HG03460 (cell line): ENCODE results near the gene ABCC11.

ENCODE experiments used
- ATAC-seq: cut with Tn5 transposase; IDR thresholded peaks from one replicate; pipeline ENCODE4 v1.9.1; 2021; ENCODE audit not compliant: unreplicated experiment

The ABCC11 gene

DNA sequence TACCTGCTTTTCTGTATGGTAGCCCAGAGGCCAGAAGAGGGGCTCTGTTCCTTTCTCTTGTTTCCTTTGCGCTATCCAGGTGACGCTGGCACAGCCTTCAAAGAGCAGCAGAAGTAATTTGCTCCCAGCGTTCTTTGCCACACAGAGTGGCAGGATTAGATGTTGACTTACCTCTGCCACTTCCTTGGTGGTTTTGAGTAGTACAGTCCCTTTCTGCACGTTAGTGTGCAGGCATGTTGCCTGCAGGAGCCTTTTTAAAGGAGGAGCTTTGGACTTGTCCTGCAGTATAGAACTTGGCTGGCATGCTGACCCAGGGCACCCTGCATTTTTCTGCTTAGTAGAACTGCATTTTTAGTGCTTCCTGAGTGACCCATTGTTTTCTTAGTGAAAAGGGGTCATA is at the start of gene ABCC11:
ABCC11 (minus strand) TSS at position 229 of the 400 bp plus-strand sequence. CDS start 15,618 bp downstream, outside the sequence.
- ATAC-seq = no peak

DNA sequence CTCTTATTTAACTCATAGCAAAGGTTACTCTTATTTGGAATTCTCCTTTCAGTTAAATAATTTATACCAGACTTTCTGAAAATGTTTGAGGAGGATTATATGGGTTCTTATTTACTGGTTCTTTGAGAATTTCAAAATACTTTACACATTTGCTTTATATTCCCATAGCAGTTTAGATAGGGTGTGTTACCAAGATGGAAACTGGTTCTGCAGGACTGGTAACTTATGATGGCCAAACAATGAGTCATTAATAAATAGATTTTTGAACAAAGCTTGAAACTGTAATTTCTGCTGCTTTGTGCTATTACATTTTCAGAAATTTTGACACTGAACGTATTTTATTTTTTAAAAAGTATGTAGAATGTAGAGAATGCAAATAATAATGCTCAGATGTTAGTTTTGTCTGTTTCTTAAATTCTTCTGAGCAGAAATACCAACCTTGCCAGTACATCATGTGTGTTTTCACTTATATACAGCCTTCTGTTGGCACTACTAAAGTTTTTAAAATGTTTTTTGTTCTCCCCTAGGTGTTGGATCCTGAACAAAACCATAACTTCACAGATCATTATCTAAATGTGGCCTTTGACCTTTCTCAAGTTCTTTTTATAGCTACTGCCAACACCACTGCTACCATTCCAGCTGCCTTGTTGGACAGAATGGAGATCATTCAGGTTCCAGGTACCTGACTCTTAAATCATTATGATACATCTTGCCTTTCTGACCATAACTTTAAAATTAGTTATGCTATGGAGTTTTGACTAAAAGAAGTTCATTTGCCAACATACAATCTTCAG is 48.3 kb upstream of the ABCC11 start:
- no peak for ATAC-seq

DNA sequence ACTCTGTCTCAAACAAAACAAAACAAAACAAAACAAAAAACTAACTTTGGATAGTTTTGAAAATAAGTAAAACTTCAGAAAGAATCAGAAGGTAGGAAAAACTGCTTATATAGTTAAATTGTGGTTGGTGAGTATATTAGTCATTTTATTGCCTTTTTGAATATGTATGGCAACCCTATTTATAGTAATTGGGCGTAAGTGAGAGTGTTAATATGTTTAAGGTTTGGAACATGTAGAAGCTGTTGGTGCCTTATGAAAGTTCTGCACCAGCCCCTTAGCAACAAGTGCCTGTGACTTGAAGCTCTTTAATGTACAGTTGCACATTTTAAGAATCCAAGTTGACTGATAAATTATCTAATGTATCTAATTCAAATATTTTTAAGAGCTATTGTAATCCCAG is 47.4 kb upstream of the ABCC11 start:
- no peak for ATAC-seq

DNA sequence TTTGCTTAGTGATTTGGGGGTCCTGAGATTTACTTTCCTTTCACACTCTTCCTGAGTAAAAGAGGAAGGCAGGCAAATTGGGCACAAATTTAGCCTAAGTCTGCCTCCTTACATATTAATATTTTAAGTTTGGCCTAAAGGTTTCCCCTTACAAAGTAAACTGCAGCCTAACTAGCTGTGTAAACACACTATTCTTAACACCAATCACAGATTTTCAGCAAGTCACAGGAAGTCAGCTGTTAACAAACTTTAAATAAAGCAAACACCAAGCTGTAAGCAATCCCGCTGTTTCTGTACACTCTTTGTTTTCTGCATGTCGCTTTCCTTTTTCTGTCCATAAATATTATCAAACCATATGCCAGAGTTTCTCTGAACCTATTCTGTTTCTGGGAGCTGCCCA is 45.1 kb upstream of the ABCC11 start:
- no peak for ATAC-seq

GRCh38 chr16:48291754-48292153 is 44.4 kb upstream of the ABCC11 start:
- ATAC-seq = no peak

DNA sequence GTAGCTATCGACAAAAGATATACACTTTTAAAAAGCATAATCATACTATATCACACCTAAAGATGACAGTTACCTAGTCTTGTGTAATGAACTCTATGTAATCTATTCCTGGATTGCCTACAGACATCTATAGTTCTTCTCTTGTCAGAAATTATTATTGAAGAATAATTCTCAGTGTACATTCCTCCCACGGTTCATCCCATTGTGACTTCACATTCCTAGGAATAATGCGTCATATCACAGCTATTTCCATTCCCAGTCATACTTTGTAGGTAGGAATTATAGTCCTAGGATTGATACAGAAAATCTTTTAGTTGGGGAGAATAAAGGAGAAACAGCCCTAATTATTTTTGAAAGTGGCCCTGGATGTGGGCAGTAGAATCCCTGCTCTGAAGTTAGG is 44.0 kb upstream of the ABCC11 start:
- no peak for ATAC-seq

- no peak for ATAC-seq
Observed at GRCh38 chr16:48287239-48287638, 39.9 kb upstream of the ABCC11 start.

DNA sequence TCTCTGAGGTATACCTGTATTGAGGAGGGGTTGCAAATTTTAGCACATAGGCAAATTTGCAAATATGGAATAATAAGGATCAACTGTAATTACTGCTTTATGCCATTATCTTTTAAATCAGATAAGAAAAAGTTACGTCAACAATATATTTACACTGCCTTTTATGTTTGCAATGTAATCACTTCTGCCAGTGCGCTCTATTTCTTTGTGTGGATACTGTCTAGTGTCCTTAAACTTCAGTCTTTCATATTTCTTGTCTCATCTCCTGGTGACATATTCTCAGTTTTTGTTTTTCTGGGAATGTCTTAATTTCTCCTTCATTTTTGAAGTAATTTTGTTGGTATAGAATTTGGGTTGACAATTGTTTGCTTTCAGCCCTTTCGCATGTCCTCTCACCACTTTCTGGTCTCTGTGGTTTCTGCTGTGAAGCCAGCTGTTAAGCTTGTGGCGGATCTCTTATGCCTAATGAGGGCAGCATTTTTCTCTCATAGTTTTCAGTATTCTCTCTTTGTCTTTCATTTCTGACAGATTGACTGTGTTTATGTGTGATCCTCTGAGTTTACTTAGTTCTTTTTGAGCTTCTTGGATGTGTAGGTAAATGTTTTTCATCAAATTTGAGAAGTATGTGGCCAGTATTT is 37.6 kb upstream of the ABCC11 start:
- peak; percentile 62 for ATAC-seq

GRCh38 chr16:48282636-48283263 is 35.4 kb upstream of the ABCC11 start:
- no peak for ATAC-seq

DNA sequence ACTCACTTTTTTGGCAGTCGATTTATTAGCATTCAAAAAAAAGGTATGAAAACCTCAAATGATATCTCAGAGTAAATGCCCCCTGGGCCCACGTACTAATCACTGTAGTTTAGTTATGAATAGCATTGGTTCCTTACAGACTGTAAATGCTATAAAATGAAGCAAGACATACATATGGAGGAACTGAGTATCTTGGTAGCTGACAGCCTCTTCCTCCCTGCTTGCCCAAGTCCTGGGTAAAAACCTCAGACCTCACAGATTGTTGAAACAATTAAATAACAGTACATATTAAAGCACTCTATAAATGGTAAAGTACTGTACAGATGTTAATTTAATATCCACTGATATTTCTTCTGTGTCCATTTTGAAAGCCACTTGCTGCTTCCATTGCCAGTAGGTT is 33.2 kb upstream of the ABCC11 start:
- no peak for ATAC-seq

DNA sequence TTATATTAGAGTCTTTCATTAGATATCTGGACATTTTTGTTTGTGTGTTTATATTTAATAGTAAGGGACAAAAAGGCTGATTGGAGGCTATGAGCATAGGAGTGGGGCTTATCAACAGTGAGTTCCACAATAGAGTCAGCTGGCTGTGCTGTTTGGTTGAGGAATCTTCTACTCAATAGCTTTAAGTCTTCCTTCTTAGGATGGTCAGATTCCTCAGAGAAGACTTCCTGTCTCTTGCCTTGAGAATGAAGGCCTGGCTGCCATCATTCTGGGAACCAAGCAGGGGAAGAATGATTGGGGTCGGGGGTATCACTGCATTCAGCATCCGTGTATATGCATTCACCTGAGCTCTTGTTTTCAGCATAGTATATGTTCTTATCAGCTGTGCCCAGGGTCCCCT is 31.9 kb upstream of the ABCC11 start:
- ATAC-seq = no peak

- no peak for ATAC-seq
Observed at GRCh38 chr16:48277158-48277557, 29.8 kb upstream of the ABCC11 start.

GRCh38 chr16:48276102-48276501 is 28.8 kb upstream of the ABCC11 start:
- ATAC-seq = no peak

DNA sequence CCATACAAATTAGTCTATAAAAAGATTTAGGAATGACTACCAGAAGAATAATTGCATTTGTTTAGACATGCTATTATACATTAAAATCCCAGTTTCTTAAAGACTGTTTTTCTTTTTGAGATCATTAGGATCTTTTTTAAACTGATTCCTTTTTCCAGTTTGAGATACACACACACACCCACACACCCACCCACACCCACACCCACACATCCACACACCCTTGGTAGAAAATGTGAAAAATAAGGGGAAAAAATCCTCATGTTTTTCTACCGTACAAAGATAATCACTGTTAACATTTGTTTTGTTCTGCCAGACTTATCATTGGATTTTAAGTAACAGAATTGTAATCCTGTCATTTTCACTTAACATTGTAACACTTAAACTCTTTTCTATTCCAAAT is 27.1 kb upstream of the ABCC11 start:
- ATAC-seq = no peak

DNA sequence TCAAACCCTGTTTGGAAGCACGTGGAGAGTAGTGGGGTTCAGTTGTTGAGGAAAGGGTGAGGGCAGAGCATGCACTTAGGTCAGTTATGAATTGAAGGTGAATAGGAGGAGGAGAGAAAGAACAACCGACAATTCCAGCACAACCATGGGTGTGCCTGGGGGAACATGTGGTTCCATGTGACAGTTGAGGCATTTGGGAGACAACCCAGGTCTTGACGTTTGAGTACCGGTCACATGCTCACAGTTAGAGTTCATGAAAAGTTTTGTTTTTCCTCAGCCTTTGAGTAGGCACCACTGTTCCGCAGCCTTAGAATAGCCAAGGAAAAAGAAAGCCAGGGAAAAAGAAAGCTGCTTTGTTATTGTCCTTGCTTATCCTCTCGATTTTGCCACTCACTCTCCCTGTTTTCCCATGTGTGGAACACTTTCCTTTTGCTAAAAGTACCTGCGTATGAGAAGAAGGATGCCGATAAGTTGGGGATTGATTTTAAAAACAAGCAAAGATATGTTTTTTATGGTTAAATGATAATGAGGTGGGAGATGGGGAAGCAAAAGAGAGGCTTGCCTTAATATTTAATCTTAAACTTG is 25.6 kb upstream of the ABCC11 start:
- no peak for ATAC-seq

GRCh38 chr16:48271728-48272127 is 24.4 kb upstream of the ABCC11 start:
- ATAC-seq = no peak

GRCh38 chr16:48269011-48269410 is 21.7 kb upstream of the ABCC11 start:
- ATAC-seq = no peak

GRCh38 chr16:48262631-48263030 is 15.3 kb upstream of the ABCC11 start:
- no peak for ATAC-seq

- ATAC-seq = no peak
Observed at GRCh38 chr16:48261569-48261968, 14.2 kb upstream of the ABCC11 start.

GRCh38 chr16:48256579-48257177 is 9.3 kb upstream of the ABCC11 start:
- no peak for ATAC-seq

DNA sequence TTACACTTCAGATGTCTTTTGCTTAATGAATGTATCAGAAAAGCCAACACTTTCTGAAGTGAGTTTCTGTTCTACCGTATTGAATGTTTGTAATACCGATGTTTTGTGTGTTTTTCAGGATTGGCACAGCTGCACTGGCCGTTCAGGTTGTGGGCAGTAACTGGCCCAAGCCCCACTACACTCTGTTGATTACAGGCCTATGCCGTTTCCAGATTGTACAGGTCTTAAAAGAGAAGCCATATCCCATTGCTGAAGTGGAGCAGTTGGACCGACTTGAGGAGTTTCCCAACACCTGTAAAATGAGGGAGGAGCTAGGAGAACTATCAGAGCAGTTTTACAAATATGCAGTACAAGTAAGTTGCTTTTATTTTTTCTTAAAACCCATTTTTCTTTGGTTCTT is 4.7 kb upstream of the ABCC11 start:
- ATAC-seq = no peak
